Stimulated activated naive CD8-positive, alpha-beta T cell treated with anti-CD3 and anti-CD28 coated beads, Interleukin-15, Interleukin-2, amounts not matched to agents 100 ng/mL and 50 ng/mL, for 24 hours (primary cell): Measurements from ENCODE around the gene C1orf210.

ENCODE experiments used
- H3K27ac Mint-ChIP-seq: one replicate; pipeline ENCODE4 v1.8.0; 2021; ENCODE audit warnings: mild to moderate bottlenecking, mixed read lengths
- H3K27me3 Mint-ChIP-seq: one replicate; pipeline ENCODE4 v1.8.0; 2021; ENCODE audit warnings: mixed read lengths
- H3K36me3 Mint-ChIP-seq: one replicate; pipeline ENCODE4 v1.8.0; 2021; ENCODE audit warnings: low read depth, mixed read lengths
- H3K4me1 Mint-ChIP-seq: one replicate; pipeline ENCODE4 v1.8.0; 2021; ENCODE audit warnings: low read depth, mixed read lengths
- H3K4me3 Mint-ChIP-seq: one replicate; pipeline ENCODE4 v1.8.0; 2021; ENCODE audit warnings: mild to moderate bottlenecking, mixed read lengths
- H3K9me3 Mint-ChIP-seq: one replicate; pipeline ENCODE4 v1.8.0; 2021; ENCODE audit warnings: mixed read lengths

Gene C1orf210

DNA sequence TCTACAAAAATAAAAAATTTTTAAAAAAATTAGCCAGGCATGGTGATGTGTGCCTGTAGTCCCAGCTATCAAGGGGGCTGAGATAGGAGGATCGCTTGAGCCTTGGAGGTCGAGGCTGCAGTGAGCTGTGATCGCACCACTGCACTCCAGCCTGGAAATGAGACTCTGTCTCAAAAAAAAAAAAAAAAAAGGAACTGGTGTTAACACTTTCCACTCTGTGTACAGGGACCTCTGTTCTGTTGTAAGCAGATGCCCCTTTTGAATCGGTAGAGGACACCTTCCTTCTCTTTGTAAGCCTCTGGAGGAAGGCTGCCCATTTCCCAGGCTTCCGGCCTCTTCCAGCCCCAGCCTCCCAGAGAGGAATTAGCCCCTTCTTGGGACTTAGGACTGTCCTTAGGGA is 7.3 kb upstream of the C1orf210 start:
- Mint-ChIP-seq H3K27me3 (no peaks in the 10 kb centered on the region), H3K9me3 (no peaks in the 10 kb centered on the region), H3K4me3 (no peak overlapping the region), H3K4me1 (peaks cover 14% of the 10 kb centered on the region), H3K36me3 (no peaks in the 10 kb centered on the region), H3K27ac (no peak overlapping the region)

DNA sequence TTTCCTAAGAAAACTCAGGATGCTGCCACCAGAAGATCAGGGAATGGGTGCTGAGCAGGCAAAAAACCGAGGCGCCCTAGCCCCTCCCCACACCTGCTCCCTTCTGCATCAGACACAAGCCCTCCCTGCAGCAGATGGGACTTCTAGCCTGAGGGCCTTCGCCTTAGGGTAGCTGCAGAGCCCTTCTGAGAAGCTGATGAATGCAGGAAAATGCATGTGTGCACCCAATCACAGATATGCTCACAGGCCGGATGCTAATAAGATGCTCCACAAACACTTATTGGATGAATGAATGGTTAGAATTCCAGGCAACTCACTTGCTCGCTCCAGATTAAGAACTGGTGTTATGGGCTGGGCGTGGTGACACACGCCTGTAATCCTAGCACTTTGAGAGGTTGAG is 6.8 kb upstream of the C1orf210 start:
- Mint-ChIP-seq H3K36me3 (no peaks in the 10 kb centered on the region), H3K9me3 (no peaks in the 10 kb centered on the region), H3K27ac (no peak overlapping the region), H3K4me1 (peaks cover 14% of the 10 kb centered on the region), H3K4me3 (no peak overlapping the region), H3K27me3 (no peaks in the 10 kb centered on the region)

DNA sequence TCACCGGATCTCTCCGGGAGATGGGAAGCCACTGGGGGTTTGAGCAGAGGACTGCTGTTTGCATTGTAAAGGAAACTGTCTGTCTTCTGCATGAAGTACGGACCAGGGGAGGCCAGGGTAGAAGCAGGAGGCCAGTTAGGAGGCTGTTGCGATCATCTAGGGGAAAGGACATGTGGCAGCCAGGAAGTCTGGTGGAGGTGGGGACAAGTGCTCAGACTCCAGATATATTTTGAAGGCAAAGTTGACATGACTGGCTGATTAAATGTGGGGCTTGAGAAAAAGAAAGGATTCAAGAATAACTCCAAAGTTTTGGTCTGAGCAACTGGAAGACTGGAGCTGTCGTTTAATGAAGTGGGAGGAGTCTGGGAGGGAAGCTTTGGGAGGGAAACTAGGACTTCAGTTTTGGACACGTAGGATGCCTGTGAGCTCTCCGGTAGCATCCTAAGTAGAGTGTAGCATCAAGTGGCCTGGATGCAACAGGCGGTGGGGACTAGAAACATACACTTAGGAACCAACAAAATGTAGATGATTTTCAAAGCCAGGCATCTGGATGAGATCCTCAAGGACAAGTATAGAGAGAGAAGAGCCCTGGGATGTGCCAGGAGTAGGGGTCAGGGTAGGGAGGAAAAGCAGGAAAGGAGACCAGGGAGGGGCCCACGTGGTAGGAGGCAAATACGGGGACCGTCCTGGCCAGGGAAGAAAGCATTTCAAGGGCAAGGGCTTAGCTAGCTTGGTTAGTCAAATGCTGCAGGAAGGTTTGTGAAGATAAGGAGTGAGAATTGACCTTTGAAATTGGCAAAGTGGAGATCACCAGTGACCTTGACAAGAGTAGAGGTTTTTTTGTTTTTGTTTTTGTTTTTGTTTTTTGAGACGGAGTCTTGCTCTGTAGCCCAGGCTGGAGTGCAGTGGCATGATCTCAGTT is 3.7 kb upstream of the C1orf210 start:
- no peak overlapping the region for H3K4me3 Mint-ChIP-seq
- H3K27me3 Mint-ChIP-seq, result no peaks in the 10 kb centered on the region
- H3K36me3 Mint-ChIP-seq, result no peaks in the 10 kb centered on the region
- no peak overlapping the region for H3K27ac Mint-ChIP-seq
- H3K9me3 Mint-ChIP-seq, result no peaks in the 10 kb centered on the region
- no peaks in the 10 kb centered on the region for H3K4me1 Mint-ChIP-seq

DNA sequence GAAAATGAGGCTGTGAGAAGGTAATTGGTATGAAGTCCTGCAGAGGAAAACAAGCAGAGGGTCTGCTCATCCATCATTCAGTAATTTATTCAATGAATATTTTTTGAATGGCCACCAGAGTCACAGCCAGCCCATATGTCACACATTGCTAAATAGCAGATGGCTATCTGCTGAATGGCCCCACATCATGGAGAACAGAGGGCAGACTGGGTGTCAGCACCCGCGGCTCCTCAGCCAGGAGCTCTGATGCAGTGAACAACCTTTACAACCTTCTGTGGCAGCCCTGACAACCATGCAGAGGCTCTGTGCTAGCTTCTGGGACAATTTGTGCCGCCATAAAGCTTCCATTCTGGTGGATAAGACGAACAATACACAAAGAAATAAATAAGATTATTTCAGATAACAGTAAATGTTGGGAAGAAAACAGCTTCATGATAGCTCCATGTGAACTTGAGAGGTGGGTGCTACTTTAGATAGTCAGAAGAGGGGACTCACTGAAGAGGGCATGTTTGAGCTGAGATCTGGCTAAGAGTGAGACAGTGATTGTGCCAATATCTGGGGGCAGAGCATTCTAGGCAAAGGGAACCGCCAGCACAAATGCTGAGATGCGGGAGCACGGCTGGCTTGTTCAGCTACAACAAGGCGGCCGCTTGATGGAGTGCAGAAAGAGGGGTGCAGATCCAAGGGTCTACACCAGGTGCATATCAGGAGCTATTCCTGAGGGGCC is 2.8 kb upstream of the C1orf210 start:
- Mint-ChIP-seq H3K4me1 (no peaks in the 10 kb centered on the region), H3K27me3 (no peaks in the 10 kb centered on the region), H3K4me3 (no peak overlapping the region), H3K27ac (no peak overlapping the region), H3K36me3 (no peaks in the 10 kb centered on the region), H3K9me3 (no peaks in the 10 kb centered on the region)

DNA sequence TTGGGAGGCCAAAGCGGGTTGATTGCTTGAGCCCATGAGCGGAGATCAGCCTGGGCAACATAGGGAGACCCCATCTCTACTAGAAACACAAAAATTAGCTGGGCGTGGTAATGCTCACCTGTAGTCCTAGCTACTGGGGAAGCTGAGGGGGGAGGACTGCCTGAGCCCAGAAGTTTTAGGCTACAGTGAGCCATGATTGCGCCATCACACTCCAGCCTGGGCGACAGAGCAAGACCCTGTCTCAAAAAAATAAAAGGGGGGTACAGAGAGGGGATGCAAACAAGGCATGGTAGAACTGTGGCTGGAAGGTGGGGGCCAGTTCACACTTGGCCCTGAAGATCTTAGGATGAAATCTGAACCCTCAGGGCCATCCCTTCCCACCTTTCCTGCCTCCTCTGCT is 1.2 kb upstream of the C1orf210 start:
- Mint-ChIP-seq H3K4me3 (no peak overlapping the region), H3K27me3 (no peaks in the 10 kb centered on the region), H3K9me3 (no peaks in the 10 kb centered on the region), H3K4me1 (no peaks in the 10 kb centered on the region), H3K36me3 (no peaks in the 10 kb centered on the region), H3K27ac (no peak overlapping the region)

DNA sequence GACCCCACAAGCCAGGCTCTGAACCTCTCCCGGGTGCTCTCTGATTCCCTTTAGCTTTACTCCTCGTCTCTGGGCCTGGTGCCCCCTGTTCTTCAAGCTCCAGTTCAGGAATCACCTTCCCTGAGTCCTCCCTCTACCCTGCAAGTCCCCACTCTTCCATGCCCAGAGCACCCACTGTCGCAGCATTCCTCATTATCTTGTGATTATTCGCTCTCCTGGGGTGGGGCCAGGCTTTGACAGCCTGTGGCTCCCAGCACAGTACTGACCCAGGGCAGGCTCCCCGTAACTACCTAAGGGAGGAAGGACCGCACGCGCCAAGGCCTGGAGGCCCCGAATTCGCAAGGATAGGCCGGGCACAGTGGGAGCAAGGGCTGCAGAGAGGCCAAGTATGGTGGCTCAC is 734 bp upstream of the C1orf210 start:
- Mint-ChIP-seq H3K27me3 (no peaks in the 10 kb centered on the region), H3K4me1 (no peaks in the 10 kb centered on the region), H3K27ac (no peak overlapping the region), H3K36me3 (no peaks in the 10 kb centered on the region), H3K4me3 (no peak overlapping the region), H3K9me3 (no peaks in the 10 kb centered on the region)

DNA sequence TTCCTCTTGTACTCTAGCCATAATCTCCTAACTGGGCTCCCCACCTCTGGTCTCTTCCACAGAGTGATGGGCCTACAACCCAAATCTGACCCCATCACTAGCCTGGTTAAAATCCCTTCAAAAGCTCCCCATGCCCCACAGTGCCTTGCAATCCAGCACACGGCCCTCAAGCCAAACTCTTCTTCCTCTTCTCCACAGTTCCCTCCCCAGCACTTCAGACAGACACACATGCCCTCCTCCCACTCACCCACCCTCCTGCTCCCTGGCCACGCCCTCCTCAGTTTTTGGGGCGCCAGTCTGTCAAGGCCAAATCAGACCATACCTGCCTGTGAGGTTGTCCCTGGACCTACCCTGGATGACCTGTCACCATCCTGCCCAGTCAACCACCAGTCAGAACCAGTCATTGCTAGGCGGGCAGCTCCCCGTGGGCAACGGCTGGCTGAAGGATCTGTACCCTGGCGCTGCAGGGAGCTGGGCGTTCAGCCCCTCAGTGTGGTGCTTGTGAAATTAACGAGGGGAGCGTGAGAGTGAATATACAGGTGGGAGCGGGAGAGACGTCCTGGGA is 753 bp downstream of the C1orf210 start:
- Mint-ChIP-seq H3K4me1 (no peaks in the 10 kb centered on the region), H3K4me3 (no peak overlapping the region), H3K27me3 (no peaks in the 10 kb centered on the region), H3K36me3 (no peaks in the 10 kb centered on the region), H3K9me3 (no peaks in the 10 kb centered on the region), H3K27ac (no peak overlapping the region)

DNA sequence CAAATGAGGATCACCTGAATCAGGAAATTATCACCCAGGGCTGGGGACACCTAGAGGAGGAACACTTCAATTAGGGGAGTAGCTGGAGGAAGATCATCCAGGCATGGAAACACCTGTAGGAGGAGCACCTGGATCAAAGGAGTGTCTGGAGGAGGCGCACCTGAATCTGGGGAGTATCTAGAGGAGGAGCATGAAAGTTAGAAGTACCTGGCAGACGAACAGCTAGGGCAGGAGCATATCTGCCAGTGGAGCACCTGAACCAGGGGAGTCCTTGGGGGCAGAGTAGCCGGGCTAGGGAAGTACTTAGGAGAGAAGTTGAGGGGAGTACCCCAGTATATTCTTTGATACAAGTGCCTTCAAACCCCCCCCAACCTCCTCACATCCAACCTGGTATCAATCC is 1.3 kb downstream of the C1orf210 start:
- Mint-ChIP-seq H3K4me3 (no peak overlapping the region), H3K27me3 (no peaks in the 10 kb centered on the region), H3K4me1 (no peaks in the 10 kb centered on the region), H3K27ac (no peak overlapping the region), H3K9me3 (no peaks in the 10 kb centered on the region), H3K36me3 (no peaks in the 10 kb centered on the region)

DNA sequence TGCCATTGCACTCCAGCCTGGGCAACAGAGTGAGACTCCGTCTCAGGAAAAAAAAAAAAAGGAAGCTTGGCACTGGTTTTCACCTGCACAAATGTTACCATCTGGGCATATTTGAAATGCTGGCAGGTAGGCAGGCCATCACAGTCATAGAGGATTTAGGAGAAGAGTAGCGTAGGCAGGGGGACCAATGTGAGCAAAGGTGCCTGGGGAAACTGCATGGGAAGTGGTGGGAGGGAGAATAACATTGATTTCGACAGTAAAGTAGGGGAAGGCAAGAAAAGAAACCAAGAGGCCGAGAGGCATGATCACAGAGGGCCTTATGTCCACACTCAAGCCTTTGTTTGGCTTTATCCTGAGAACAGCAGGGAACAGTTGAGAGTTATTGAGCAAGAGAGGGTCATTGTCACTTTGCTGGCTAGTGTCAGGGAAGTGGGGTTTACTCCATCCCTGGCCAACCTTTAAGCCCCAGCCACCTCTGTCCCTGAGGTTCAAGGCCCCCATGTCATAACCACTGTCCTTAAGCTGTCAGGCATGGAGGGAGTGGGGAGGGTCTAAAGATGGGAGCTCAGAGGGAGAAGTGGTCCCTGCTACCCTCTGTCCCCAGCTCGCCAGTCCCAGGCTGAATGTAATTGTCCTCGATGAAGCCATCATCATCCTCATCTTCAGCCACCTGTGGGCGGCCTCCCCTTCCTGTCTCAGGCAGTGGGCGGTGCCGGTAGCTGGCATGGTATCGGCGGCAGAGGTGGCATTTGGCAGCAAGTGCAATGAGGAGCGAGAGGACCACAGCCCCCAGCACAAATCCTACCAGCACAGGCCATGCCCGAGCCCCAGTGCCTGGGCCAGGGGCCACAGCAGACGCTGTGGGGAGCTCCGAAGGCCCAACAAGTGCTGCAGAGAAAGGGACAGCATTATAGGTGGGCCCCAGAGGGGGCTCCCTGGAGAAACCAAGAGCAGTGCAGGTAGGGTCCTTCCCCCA is 2.9 kb downstream of the C1orf210 start:
- Mint-ChIP-seq H3K4me3 (no peak overlapping the region), H3K27me3 (no peaks in the 10 kb centered on the region), H3K36me3 (no peaks in the 10 kb centered on the region), H3K27ac (no peak overlapping the region), H3K4me1 (no peaks in the 10 kb centered on the region), H3K9me3 (no peaks in the 10 kb centered on the region)

DNA sequence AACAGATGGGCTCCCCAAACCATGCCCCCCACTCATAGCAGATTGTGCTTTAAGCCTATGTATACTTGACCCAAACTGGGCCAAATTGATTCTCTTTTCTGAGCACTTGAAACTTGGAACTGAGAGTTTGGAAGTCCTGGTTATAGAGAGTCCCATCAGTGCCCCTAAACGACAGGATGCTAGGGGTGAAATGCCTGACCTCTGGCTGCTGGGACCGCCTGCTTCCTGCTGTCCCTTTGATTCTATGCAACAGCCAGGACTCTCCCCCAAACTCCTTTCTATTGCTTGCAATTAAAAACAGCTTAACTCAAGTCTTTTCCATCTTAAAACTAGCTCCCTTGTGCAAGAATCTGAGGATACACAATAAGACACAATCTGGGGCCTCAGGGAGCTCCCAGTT is 4.7 kb downstream of the C1orf210 start:
- Mint-ChIP-seq H3K27ac (no peak overlapping the region), H3K27me3 (no peaks in the 10 kb centered on the region), H3K4me1 (no peaks in the 10 kb centered on the region), H3K36me3 (no peaks in the 10 kb centered on the region), H3K4me3 (no peak overlapping the region), H3K9me3 (no peaks in the 10 kb centered on the region)

DNA sequence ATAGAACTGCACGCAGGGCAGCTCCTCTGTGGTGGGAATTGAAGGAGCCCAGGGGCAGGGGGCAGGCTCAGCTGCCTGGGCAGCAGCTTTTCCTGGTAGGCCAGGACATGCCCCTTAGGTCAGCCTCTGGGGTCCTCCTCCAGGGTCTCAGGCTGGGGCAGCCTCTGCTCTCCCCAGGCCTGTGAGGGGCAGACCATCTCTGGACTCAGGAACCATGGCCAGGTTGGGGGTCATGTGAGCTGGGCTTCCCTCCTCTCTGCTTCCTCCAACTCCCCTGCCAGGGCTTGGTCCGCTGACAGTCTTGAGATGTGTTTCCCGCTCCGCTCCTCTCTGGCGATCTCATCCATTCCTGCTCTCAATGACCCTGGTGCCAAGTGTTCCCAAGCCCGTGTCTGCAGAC is 5.7 kb downstream of the C1orf210 start:
- Mint-ChIP-seq H3K9me3 (peaks cover 5% of the 10 kb centered on the region), H3K27me3 (no peaks in the 10 kb centered on the region), H3K36me3 (peaks cover under 1% of the 10 kb centered on the region), H3K27ac (no peak overlapping the region), H3K4me1 (peaks cover 6% of the 10 kb centered on the region), H3K4me3 (no peak overlapping the region)

DNA sequence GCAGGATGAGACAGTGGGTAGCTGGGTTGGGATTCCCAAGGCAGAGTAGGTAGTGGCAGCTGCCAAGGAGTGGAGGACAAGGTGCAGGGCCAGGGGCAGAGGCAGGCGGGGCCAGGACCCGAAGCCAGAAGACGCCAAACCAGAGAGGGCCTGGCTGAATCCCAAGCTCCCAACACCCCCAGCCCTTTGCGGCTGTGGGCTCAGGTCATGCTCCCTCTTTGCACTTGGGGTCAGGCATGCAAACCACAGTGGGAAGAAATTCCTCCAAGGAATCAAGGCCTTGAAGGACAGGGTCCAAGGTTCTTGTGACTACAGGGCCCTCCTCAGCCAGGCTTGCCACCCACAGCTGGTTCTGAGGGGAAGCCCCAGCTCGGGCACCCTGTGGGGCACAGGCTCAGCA is 6.2 kb downstream of the C1orf210 start:
- peaks cover 9% of the 10 kb centered on the region for H3K9me3 Mint-ChIP-seq
- H3K27me3 Mint-ChIP-seq, result no peaks in the 10 kb centered on the region
- H3K36me3 Mint-ChIP-seq, result peaks cover 4% of the 10 kb centered on the region
- no peak overlapping the region for H3K27ac Mint-ChIP-seq
- H3K4me1 Mint-ChIP-seq, result peaks cover 11% of the 10 kb centered on the region
- no peak overlapping the region for H3K4me3 Mint-ChIP-seq

DNA sequence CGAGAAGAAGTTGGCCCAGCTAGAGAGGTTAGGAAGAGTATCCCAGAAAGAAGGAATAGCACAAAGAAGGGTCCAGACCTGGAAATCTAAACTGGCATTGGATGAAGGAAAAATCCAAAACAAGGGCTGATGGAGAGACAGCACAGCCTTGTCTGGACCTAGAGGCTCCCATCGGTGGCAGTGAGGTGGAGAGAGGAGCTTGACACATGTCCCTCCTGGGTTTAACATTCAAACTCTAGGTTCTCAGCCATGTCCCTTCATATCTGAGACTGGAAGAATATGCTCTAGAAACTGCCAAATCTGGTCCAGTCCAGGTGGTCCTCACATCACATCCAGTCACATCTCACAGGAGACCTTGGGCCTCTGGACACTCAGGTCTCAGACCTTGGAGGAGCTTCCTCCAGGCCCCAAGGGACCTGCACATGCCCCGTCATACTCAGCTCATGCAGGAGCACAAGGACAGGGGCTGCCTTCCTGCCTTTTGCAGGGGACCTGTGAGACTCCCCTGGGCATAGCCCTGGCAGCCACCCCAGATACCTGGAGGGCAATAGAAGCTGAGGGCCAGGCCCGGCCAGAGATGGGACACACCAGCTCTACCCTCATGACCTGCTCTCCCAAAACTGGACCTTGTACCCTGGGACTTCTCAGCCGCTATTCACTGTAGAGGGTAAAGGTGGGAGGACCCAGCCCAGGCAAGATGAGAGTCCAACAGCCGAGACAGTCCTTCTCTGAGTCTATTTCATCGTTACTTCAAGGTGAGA is 8.1 kb downstream of the C1orf210 start:
- Mint-ChIP-seq H3K27me3 (no peaks in the 10 kb centered on the region), H3K9me3 (peaks cover 9% of the 10 kb centered on the region), H3K4me1 (peaks cover 12% of the 10 kb centered on the region), H3K4me3 (no peak overlapping the region), H3K36me3 (peaks cover 4% of the 10 kb centered on the region), H3K27ac (no peak overlapping the region)

DNA sequence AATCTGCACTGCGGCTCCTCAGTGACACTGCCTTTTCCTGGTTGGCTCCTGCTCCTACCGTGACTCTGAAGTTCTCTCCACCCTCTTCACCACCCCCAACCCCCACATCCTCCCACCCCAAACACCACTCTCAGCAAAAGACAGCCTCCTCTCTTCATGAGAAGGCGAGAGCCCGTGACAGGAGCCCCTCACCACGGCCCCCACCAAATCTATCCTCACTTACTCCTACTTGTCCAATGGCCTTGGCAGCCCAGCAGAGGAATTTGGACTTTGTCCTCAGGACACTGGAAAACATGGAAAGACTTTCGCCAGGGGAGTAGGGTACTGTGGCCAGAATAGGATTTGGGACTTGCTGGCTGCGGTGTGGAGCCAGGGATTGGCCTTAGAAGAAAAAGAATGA is 8.7 kb downstream of the C1orf210 start:
- H3K4me1 Mint-ChIP-seq, result peaks cover 12% of the 10 kb centered on the region
- H3K36me3 Mint-ChIP-seq, result peaks cover 4% of the 10 kb centered on the region
- H3K27ac Mint-ChIP-seq, result no peak overlapping the region
- H3K9me3 Mint-ChIP-seq, result peaks cover 9% of the 10 kb centered on the region
- H3K4me3 Mint-ChIP-seq, result no peak overlapping the region
- no peaks in the 10 kb centered on the region for H3K27me3 Mint-ChIP-seq
